Natural killer cell (primary cell): ENCODE measurements around the gene RAB31. TPM values are rescaled to one million over a fixed set of nuclear protein-coding genes. Genes with fewer than 3 reads are reported as not detected.
A peak's percentile ranks its signal among the peaks of the same experiment; 100 is the strongest.

Experiments used
- ATAC-seq, 3 donors: fragments of 150-1000 bp in 2 of 3; fragments of 200-7000 bp in 1 of 3; cut with Tn5 transposase; 1 replicate in 1 of 3; 2 replicates in 2 of 3; pipeline ENCODE4 v1.10.0; 2021; ENCODE audit warnings: mild to moderate bottlenecking in 2 of 3, moderate library complexity in 2 of 3
- DNase-seq, 2 donors: peaks; one replicate each; pipeline versions ENCODE4 v3.0.0 to v3.0.0-alpha.2; 2013 to 2021; ENCODE audit warnings: mixed read lengths in 1 of 2
- H3K27ac ChIP-seq: one replicate; pipeline ENCODE4 v1.5.1; 2013; ENCODE audit warnings: mild to moderate bottlenecking, low read length
- H3K27me3 ChIP-seq: one replicate; pipeline ENCODE4 v1.6.1; 2013; ENCODE audit warnings: low read length; ENCODE audit not compliant: control insufficient read depth, insufficient read depth
- H3K36me3 ChIP-seq: one replicate; pipeline ENCODE4 v1.6.1; 2013; ENCODE audit warnings: low read length; ENCODE audit not compliant: control insufficient read depth, insufficient read depth
- H3K4me1 ChIP-seq: one replicate; pipeline ENCODE4 v1.6.1; 2013; ENCODE audit warnings: low read length; ENCODE audit not compliant: control insufficient read depth, insufficient read depth
- H3K4me3 ChIP-seq: one replicate; pipeline ENCODE4 v1.5.1; 2013; ENCODE audit warnings: low read length
- H3K9me3 ChIP-seq: one replicate; pipeline ENCODE4 v1.6.1; 2013; ENCODE audit warnings: low read length; ENCODE audit not compliant: control insufficient read depth, insufficient read depth
- H3K27ac Mint-ChIP-seq, 2 donors: one replicate each; pipeline ENCODE4 v1.8.0; 2022; ENCODE audit warnings: mild to moderate bottlenecking in 2 of 2, mixed read lengths in 2 of 2, moderate library complexity in 1 of 2
- H3K27me3 Mint-ChIP-seq, 2 donors: one replicate each; pipeline ENCODE4 v1.8.0; 2022; ENCODE audit warnings: low read depth in 2 of 2, mixed read lengths in 2 of 2
- H3K36me3 Mint-ChIP-seq: one replicate; pipeline ENCODE4 v1.8.0; 2022; ENCODE audit warnings: mixed read lengths
- H3K4me1 Mint-ChIP-seq, 2 donors: one replicate each; pipeline ENCODE4 v1.8.0; 2022; ENCODE audit warnings: mixed read lengths in 2 of 2
- H3K4me3 Mint-ChIP-seq: one replicate; pipeline ENCODE4 v1.8.0; 2022; ENCODE audit warnings: mild to moderate bottlenecking, moderate library complexity, mixed read lengths
- H3K9me3 Mint-ChIP-seq, 2 donors: one replicate each; pipeline ENCODE4 v1.8.0; 2022; ENCODE audit warnings: mixed read lengths in 2 of 2
- CTCF ChIP-seq: fragments of 200-600 bp; IDR thresholded peaks from one replicate; pipeline ENCODE4 v1.8.0; 2022; ENCODE audit warnings: antibody characterized with exemption
- WGBS: methylation state at CpG from one replicate; pipeline ENCODE4 v1.1.7; 2013; ENCODE audit warnings: missing lambda C conversion rate; ENCODE audit not compliant: insufficient coverage; 5-methylcytosine and 5-hydroxymethylcytosine counted together
- intact Hi-C: fragments of 100-400 bp; cut with micrococcal nuclease; formaldehyde crosslinking; loops from one replicate; pipeline ENCODE4 v1.14.2; 2022
- total RNA-seq, 4 donors: library from RNA; stranded (reverse); fragments of 120-200 nt in 1 of 4; gene quantifications; one replicate each; pipeline versions ENCODE4 v1.2.3 to v1.2.4, GENCODE V29; 2013 to 2022

Gene RAB31
- total RNA-seq, 3 donors from 2014 or later (not counting 1 experiment from before 2014, with no cell fraction given): 5.3 to 26.1 (median 9.9) TPM

DNA sequence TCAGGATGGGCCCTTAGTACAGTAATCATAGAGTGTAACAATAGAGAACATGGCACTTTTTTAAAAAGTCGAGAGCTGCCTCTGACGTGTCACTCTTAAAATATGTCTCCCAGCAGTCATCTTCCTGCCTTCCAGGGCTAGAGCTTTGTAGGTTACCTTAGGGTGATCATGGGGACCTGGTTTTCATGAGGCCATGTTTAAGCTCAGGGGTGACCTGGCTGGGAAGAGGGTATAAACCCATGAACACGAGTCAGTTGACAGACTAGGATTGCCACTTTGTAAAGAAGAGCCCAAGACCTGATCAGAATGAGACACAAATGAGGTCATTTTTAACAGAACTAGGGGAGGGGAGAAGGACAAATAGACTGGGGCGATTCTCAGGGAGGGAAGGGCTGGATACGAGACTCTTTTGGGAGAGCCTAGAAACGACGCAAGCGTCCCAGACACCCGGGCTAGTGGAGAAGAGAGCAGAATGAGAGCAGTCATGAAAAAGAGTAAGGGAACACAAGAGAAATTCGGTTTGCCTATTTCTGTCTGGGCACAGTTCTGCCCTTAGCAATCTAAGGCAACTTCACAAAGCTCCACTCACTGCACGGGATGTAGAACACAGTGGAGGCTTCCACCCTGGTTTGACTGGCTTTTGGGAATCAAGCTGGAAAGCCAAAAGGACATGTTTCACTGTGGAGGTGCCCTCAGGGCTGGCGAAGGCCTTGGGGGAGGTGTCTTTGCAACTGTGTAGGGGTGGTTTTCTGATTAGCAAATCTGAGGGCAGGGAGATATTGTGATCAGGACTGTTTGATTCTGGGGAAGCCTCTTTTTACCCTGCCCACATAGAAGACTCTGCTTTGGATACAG, 1.8 kb upstream of the RAB31 start:
- H3K27ac ChIP-seq: no peak overlapping the region
- Mint-ChIP-seq H3K27me3 (peaks cover 22 to 32% of the 10 kb centered on the region in 2 donors), H3K4me3 (peak overlapping the region; percentile 83), H3K36me3 (no peaks in the 10 kb centered on the region), H3K27ac (no peak overlapping the region), H3K4me1 (peaks cover 28% of the 10 kb centered on the region in 2 donors), H3K9me3 (no peaks in the 10 kb centered on the region)
- no peak for TF ChIP-seq CTCF
- intact Hi-C loops: no loop called here
- no peak overlapping the region for H3K4me3 ChIP-seq
- ATAC-seq (no peak), DNase-seq (no peak)
- peaks cover 34% of the 10 kb centered on the region for H3K4me1 ChIP-seq
- H3K27me3 ChIP-seq: peaks cover 15% of the 10 kb centered on the region
- H3K36me3 ChIP-seq: no peaks in the 10 kb centered on the region
- H3K9me3 ChIP-seq: no peaks in the 10 kb centered on the region
- WGBS: 89% methylated on average over 12 of the region's 12 CpGs

- ATAC-seq (peak in 1 of 3 donors; percentile 12), DNase-seq (no peak)
- H3K4me3 Mint-ChIP-seq: peak overlapping the region; percentile 83
- peaks cover 33 to 43% of the 10 kb centered on the region in 2 donors for H3K27me3 Mint-ChIP-seq
- no peaks in the 10 kb centered on the region for H3K36me3 Mint-ChIP-seq
- no peaks in the 10 kb centered on the region for H3K36me3 ChIP-seq
- peak overlapping the region; percentile 23 to 40 for H3K27ac Mint-ChIP-seq
- peaks cover 44% of the 10 kb centered on the region for H3K4me1 ChIP-seq
- H3K4me3 ChIP-seq: peak overlapping the region; percentile 34
- H3K9me3 Mint-ChIP-seq: no peaks in the 10 kb centered on the region
- peaks cover 39 to 40% of the 10 kb centered on the region in 2 donors for H3K4me1 Mint-ChIP-seq
- H3K27me3 ChIP-seq: peaks cover 17% of the 10 kb centered on the region
- 23% methylated on average over 31 of the region's 31 CpGs for WGBS
- H3K9me3 ChIP-seq: no peaks in the 10 kb centered on the region
- intact Hi-C loops: no loop called here
- TF ChIP-seq CTCF: no peak
- peak overlapping the region; percentile 61 for H3K27ac ChIP-seq
Measured at GRCh38 chr18:9707381-9708056, 582 bp upstream of the RAB31 start.

GRCh38 chr18:9708434-9709303, 568 bp downstream of the RAB31 start:
- peaks cover 42 to 47% of the 10 kb centered on the region in 2 donors for H3K27me3 Mint-ChIP-seq
- intact Hi-C loops: no loop called here
- H3K9me3 ChIP-seq: no peaks in the 10 kb centered on the region
- H3K36me3 Mint-ChIP-seq: no peaks in the 10 kb centered on the region
- H3K27ac ChIP-seq: peak overlapping the region; percentile 36
- WGBS: under 1% methylated on average over 84 of the region's 84 CpGs
- H3K9me3 Mint-ChIP-seq: no peaks in the 10 kb centered on the region
- H3K27ac Mint-ChIP-seq: peak overlapping the region; percentile 65 to 87
- peak overlapping the region; percentile 94 for H3K4me3 Mint-ChIP-seq
- peaks cover 44% of the 10 kb centered on the region for H3K4me1 ChIP-seq
- H3K36me3 ChIP-seq: no peaks in the 10 kb centered on the region
- H3K4me1 Mint-ChIP-seq: peaks cover 39 to 40% of the 10 kb centered on the region in 2 donors
- no peak for TF ChIP-seq CTCF
- ATAC-seq (peak; percentile 14 to 42 (median 22)), DNase-seq (peak in 1 of 2 donors; percentile 8)
- H3K4me3 ChIP-seq: peak overlapping the region; percentile 57
- peaks cover 17% of the 10 kb centered on the region for H3K27me3 ChIP-seq
